Inflammatory macrophage treated with lipopolysaccharide for 4 hours (primary cell): ENCODE data around the gene SERPINA5.
"Not testable (repeated sequence)": the region's sequence is repeated elsewhere in the genome, so short reads cannot be mapped to it uniquely, and the experiment has no call there.

Source experiments
- DNase-seq: peaks from one replicate; pipeline ENCODE4 v3.0.0-alpha.2; 2020

Gene SERPINA5

GRCh38 chr14:94630396-94630795 is 49.2 kb downstream of the SERPINA5 start:
- no peak for DNase-seq

- DNase-seq = no peak
These were observed 49.8 kb downstream of the SERPINA5 start for GRCh38 chr14:94631050-94631449.

GRCh38 chr14:94631536-94632304 is 50.5 kb downstream of the SERPINA5 start:
- DNase-seq = no peak

- DNase-seq = no peak
These were observed 51.0 kb downstream of the SERPINA5 start for GRCh38 chr14:94632305-94632590.

- DNase-seq = no peak
These were observed 51.9 kb downstream of the SERPINA5 start for GRCh38 chr14:94633121-94633520.

GRCh38 chr14:94635154-94635553 is 53.9 kb downstream of the SERPINA5 start:
- no peak for DNase-seq

- no peak for DNase-seq
These were observed 55.7 kb downstream of the SERPINA5 start for GRCh38 chr14:94636744-94637412.

- not testable (repeated sequence) for DNase-seq
These were observed 56.6 kb downstream of the SERPINA5 start for GRCh38 chr14:94637814-94638213.

GRCh38 chr14:94638339-94638738 is 57.1 kb downstream of the SERPINA5 start:
- DNase-seq = no peak

- DNase-seq = no peak
These were observed 58.0 kb downstream of the SERPINA5 start for GRCh38 chr14:94638961-94639817.

- no peak for DNase-seq
These were observed 59.8 kb downstream of the SERPINA5 start for GRCh38 chr14:94640721-94641631.

- no peak for DNase-seq
These were observed 60.4 kb downstream of the SERPINA5 start for GRCh38 chr14:94641632-94641955.
